ENCODE measurements around the gene CARD14.

Gene CARD14

GRCh38 chr17:80187090-80187489, 17.3 kb downstream of the CARD14 start:
- H3K9me3 ChIP-seq = no peaks in the 10 kb centered on the region
- H3K4me1 ChIP-seq (ENCODE audit: control insufficient read depth in 1 of 2, insufficient read depth in 1 of 2, low read depth in 1 of 2, low read length in 1 of 2) = no peaks in the 10 kb centered on the region
- H3K36me3 ChIP-seq = no peaks in the 10 kb centered on the region
- TF ChIP-seq, protein P1, sequence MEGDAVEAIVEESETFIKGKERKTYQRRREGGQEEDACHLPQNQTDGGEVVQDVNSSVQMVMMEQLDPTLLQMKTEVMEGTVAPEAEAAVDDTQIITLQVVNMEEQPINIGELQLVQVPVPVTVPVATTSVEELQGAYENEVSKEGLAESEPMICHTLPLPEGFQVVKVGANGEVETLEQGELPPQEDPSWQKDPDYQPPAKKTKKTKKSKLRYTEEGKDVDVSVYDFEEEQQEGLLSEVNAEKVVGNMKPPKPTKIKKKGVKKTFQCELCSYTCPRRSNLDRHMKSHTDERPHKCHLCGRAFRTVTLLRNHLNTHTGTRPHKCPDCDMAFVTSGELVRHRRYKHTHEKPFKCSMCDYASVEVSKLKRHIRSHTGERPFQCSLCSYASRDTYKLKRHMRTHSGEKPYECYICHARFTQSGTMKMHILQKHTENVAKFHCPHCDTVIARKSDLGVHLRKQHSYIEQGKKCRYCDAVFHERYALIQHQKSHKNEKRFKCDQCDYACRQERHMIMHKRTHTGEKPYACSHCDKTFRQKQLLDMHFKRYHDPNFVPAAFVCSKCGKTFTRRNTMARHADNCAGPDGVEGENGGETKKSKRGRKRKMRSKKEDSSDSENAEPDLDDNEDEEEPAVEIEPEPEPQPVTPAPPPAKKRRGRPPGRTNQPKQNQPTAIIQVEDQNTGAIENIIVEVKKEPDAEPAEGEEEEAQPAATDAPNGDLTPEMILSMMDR (IDR thresholded peaks at IDR 0.05) = no peak
- no peak overlapping the region for H3K4me3 ChIP-seq (ENCODE audit: low read depth in 1 of 2, low read length in 1 of 2)
- peaks cover 19% of the 10 kb centered on the region for H3K27me3 ChIP-seq
- no peak overlapping the region for H3K27ac ChIP-seq

GRCh38 chr17:80187515-80187941, 17.7 kb downstream of the CARD14 start:
- Histone ChIP-seq H3K4me3 (ENCODE audit: low read depth in 1 of 2, low read length in 1 of 2) (no peak overlapping the region), H3K9me3 (no peaks in the 10 kb centered on the region), H3K4me1 (ENCODE audit: control insufficient read depth in 1 of 2, insufficient read depth in 1 of 2, low read depth in 1 of 2, low read length in 1 of 2) (no peaks in the 10 kb centered on the region), H3K27me3 (peaks cover 23% of the 10 kb centered on the region), H3K36me3 (no peaks in the 10 kb centered on the region), H3K27ac (no peak overlapping the region)
- TF ChIP-seq, protein P1 (IDR thresholded peaks at IDR 0.05) = no peak

GRCh38 chr17:80189611-80190010, 19.8 kb downstream of the CARD14 start:
- Histone ChIP-seq H3K27ac (no peak overlapping the region), H3K4me1 (ENCODE audit: control insufficient read depth in 1 of 2, insufficient read depth in 1 of 2, low read depth in 1 of 2, low read length in 1 of 2) (no peaks in the 10 kb centered on the region), H3K27me3 (peaks cover 41% of the 10 kb centered on the region), H3K36me3 (no peaks in the 10 kb centered on the region), H3K9me3 (no peaks in the 10 kb centered on the region), H3K4me3 (ENCODE audit: low read depth in 1 of 2, low read length in 1 of 2) (no peak overlapping the region)
- TF ChIP-seq, protein P1 (IDR thresholded peaks at IDR 0.05) = no peak

- TF ChIP-seq, protein P1 (IDR thresholded peaks at IDR 0.05) = no peak
- H3K27me3 ChIP-seq = peaks cover 50% of the 10 kb centered on the region
Measured at GRCh38 chr17:80190716-80191115, 20.9 kb downstream of the CARD14 start.

DNA sequence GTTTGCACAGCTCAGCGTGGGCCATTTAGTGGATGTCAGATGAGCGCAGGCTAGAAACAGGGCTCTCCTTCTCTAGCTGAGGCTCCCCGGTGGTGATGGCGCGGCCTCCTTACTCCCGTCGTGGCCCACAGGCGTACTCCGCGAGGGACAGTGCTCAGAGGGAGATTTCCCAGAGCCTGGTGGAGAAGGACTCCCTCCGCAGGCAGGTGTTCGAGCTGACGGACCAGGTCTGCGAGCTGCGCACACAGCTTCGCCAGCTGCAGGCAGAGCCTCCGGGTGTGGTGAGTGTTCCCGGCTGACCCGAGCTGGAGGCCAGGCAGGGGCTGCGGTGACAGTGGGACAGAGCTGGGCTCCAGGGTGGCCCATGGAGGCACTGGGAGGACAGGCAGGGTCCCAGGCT, 21.4 kb downstream of the CARD14 start:
- no peaks in the 10 kb centered on the region for H3K9me3 ChIP-seq
- no peak overlapping the region for H3K4me3 ChIP-seq (ENCODE audit: low read depth in 1 of 2, low read length in 1 of 2)
- peaks cover 50% of the 10 kb centered on the region for H3K27me3 ChIP-seq
- H3K36me3 ChIP-seq = no peaks in the 10 kb centered on the region
- H3K4me1 ChIP-seq (ENCODE audit: control insufficient read depth in 1 of 2, insufficient read depth in 1 of 2, low read depth in 1 of 2, low read length in 1 of 2) = no peaks in the 10 kb centered on the region
- H3K27ac ChIP-seq = no peak overlapping the region
- TF ChIP-seq, protein P1 (IDR thresholded peaks at IDR 0.05) = no peak

More at GRCh38 chr17:80190716-80191115, 20.9 kb downstream of the CARD14 start:
- Histone ChIP-seq H3K9me3 (no peaks in the 10 kb centered on the region), H3K4me1 (ENCODE audit: control insufficient read depth in 1 of 2, insufficient read depth in 1 of 2, low read depth in 1 of 2, low read length in 1 of 2) (no peaks in the 10 kb centered on the region), H3K36me3 (no peaks in the 10 kb centered on the region), H3K4me3 (ENCODE audit: low read depth in 1 of 2, low read length in 1 of 2) (no peak overlapping the region), H3K27ac (no peak overlapping the region)
